HepG2 (cell line): ENCODE results near the gene UPB1. TPM values are rescaled to one million over a fixed set of nuclear protein-coding genes. Genes with fewer than 3 reads are reported as not detected.

Source experiments
- ELF4 ChIP-seq: sonication (generic); formaldehyde crosslinking; IDR thresholded peaks from 2 replicates; pipeline ENCODE4 v1.5.0; 2020; ENCODE audit warnings: missing genetic modification reagents, mild to moderate bottlenecking, moderate library complexity, borderline replicate concordance
- GTF3A ChIP-seq: sonication (generic); formaldehyde crosslinking; conservative IDR thresholded peaks from 2 replicates; pipeline ENCODE4 v1.4.0; 2020; ENCODE audit warnings: mild to moderate bottlenecking, missing genetic modification reagents
- HINFP ChIP-seq: sonication (generic); formaldehyde crosslinking; IDR thresholded peaks from 2 replicates; pipeline ENCODE4 v1.4.0; 2020; ENCODE audit warnings: low read depth, mild to moderate bottlenecking, missing genetic modification reagents
- HNRNPL ChIP-seq: fragments of 200-400 bp; formaldehyde crosslinking; IDR thresholded peaks from 2 replicates; pipeline ENCODE4 v1.6.1; 2017; ENCODE audit warnings: mild to moderate bottlenecking, low read depth, low read length
- JDP2 ChIP-seq: sonication (generic); formaldehyde crosslinking; IDR thresholded peaks from 2 replicates; pipeline ENCODE4 v1.8.1; 2022; ENCODE audit warnings: missing genetic modification reagents, borderline replicate concordance
- MXD1 ChIP-seq: sonication (generic); formaldehyde crosslinking; IDR thresholded peaks from 2 replicates; pipeline ENCODE4 v1.4.0; 2020; ENCODE audit warnings: mild to moderate bottlenecking, missing genetic modification reagents
- PAX8 ChIP-seq: sonication (generic); formaldehyde crosslinking; IDR thresholded peaks from 2 replicates; pipeline ENCODE4 v1.8.0; 2022; ENCODE audit warnings: mild to moderate bottlenecking, missing genetic modification reagents, borderline replicate concordance
- RBFOX2 ChIP-seq: fragments of 200-400 bp; formaldehyde crosslinking; IDR thresholded peaks from 2 replicates; pipeline ENCODE4 v1.6.1; 2017; ENCODE audit warnings: low read depth, mild to moderate bottlenecking, low read length
- SMYD3 ChIP-seq: sonication (generic); formaldehyde crosslinking; IDR thresholded peaks from 2 replicates; pipeline ENCODE4 v1.8.1; 2023; ENCODE audit warnings: mild to moderate bottlenecking, missing genetic modification reagents
- ZBTB39 ChIP-seq: sonication (generic); formaldehyde crosslinking; IDR thresholded peaks from 2 replicates; pipeline ENCODE4 v1.5.0; 2020; ENCODE audit warnings: missing genetic modification reagents
- ZEB1 ChIP-seq: IDR thresholded peaks from 2 replicates; pipeline ENCODE4 v1.6.1; 2012; ENCODE audit warnings: mild to moderate bottlenecking, low read depth, inconsistent platforms; ENCODE audit not compliant: insufficient replicate concordance
- ZNF17 ChIP-seq: sonication (generic); formaldehyde crosslinking; IDR thresholded peaks from 2 replicates; pipeline ENCODE4 v1.5.0; 2020; ENCODE audit warnings: mild to moderate bottlenecking, missing genetic modification reagents
- ZNF280B ChIP-seq: sonication (generic); formaldehyde crosslinking; IDR thresholded peaks from 2 replicates; pipeline ENCODE4 v1.5.0; 2020; ENCODE audit warnings: missing genetic modification reagents, mild to moderate bottlenecking, borderline replicate concordance
- ZNF350 ChIP-seq: sonication (generic); formaldehyde crosslinking; IDR thresholded peaks from 2 replicates; pipeline ENCODE4 v1.4.0; 2020; ENCODE audit warnings: mild to moderate bottlenecking, low read depth, missing genetic modification reagents, borderline replicate concordance
- ZNF512B ChIP-seq: sonication (generic); formaldehyde crosslinking; IDR thresholded peaks from 2 replicates; pipeline ENCODE4 v1.5.1; 2020; ENCODE audit warnings: missing genetic modification reagents, mild to moderate bottlenecking, borderline replicate concordance
- ZNF572 ChIP-seq: sonication (generic); formaldehyde crosslinking; IDR thresholded peaks from 2 replicates; pipeline ENCODE4 v1.5.1; 2020; ENCODE audit warnings: mild to moderate bottlenecking, missing genetic modification reagents
- ZNF672 ChIP-seq: sonication (generic); formaldehyde crosslinking; IDR thresholded peaks from 2 replicates; pipeline ENCODE4 v1.8.1; 2022; ENCODE audit warnings: missing genetic modification reagents
- ZNF75D ChIP-seq: sonication (generic); formaldehyde crosslinking; IDR thresholded peaks from 2 replicates; pipeline ENCODE4 v1.8.1; 2023; ENCODE audit warnings: missing genetic modification reagents, mild to moderate bottlenecking, borderline replicate concordance
- polyA plus RNA-seq, 8 experiments: library from polyadenylated mRNA; depleted of rRNA in 3 of 8; stranded (reverse) in 7 of 8; unstranded in 1 of 8; fragments of >200 nt; fragmentation: Illumina TruSeq in 4 of 8; extraction: Trizol in 4 of 8; gene quantifications; 2 replicates each; pipeline versions ENCODE4 v1.2.1 to v1.2.3, GENCODE V29; 2011 to 2016; ENCODE audit warnings: low read depth in 4 of 8, missing spikeins in 1 of 8, mixed read lengths in 1 of 8; ENCODE audit not compliant: insufficient read depth in 1 of 8
- total RNA-seq, 5 experiments: library from RNA; depleted of rRNA; stranded (reverse); fragments of >200 nt; fragmentation: Illumina TruSeq; extraction: Trizol; gene quantifications; 2 replicates each; pipeline ENCODE4 v1.2.3, GENCODE V29; 2016; ENCODE audit warnings: low read depth in 1 of 5

UPB1 gene
- total and polyA plus RNA-seq, 2 of the 13 experiments (the other 11 are each of a cell fraction or from before 2014, with no cell fraction given), result 0.38 to 1.2 TPM

- TF ChIP-seq ZNF280B (CRISPR knock-in tag) (no peak), ZNF75D (no peak), RBFOX2 (no peak), ZNF17 (CRISPR knock-in tag) (no peak), JDP2 (no peak), ELF4 (no peak), ZBTB39 (CRISPR knock-in tag) (no peak), ZNF572 (CRISPR knock-in tag) (no peak), HINFP (CRISPR knock-in tag) (no peak), ZNF672 (CRISPR knock-in tag) (no peak), ZNF512B (CRISPR knock-in tag) (no peak), PAX8 (CRISPR knock-in tag) (no peak), ZEB1 (no peak), HNRNPL (peak; percentile 39; the same call in 1 of the 2 replicates), ZNF350 (CRISPR knock-in tag) (no peak), SMYD3 (CRISPR knock-in tag) (0 out of 2 replicates have a peak, but pooled peaks have one; percentile 12), MXD1 (CRISPR knock-in tag) (no peak), GTF3A (CRISPR knock-in tag) (no peak)
These were observed 18.5 kb downstream of the UPB1 start (continued) for GRCh38 chr22:24513378-24514240.
